Nephron (organoid): ENCODE measurements around the gene ST8SIA5.

Source experiments
- H3K27ac Mint-ChIP-seq, 3 experiments: 2 replicates each; pipeline ENCODE4 v1.8.0; 2020; ENCODE audit warnings: mixed read lengths in 3 of 3, mild to moderate bottlenecking in 2 of 3, moderate library complexity in 1 of 3
- H3K27me3 Mint-ChIP-seq: 2 replicates; pipeline ENCODE4 v1.8.0; 2021; ENCODE audit warnings: low read depth, mild to moderate bottlenecking, moderate library complexity, mixed read lengths
- H3K36me3 Mint-ChIP-seq: 2 replicates; pipeline ENCODE4 v1.8.0; 2020; ENCODE audit warnings: low read depth, mixed read lengths
- H3K4me1 Mint-ChIP-seq: 2 replicates; pipeline ENCODE4 v1.8.0; 2020; ENCODE audit warnings: mixed read lengths
- H3K4me3 Mint-ChIP-seq, 3 experiments: 2 replicates each; pipeline ENCODE4 v1.8.0; 2020; ENCODE audit warnings: mild to moderate bottlenecking in 3 of 3, mixed read lengths in 3 of 3, moderate library complexity in 2 of 3
- H3K9me3 Mint-ChIP-seq: 2 replicates; pipeline ENCODE4 v1.8.0; 2020; ENCODE audit warnings: mixed read lengths
- CTCF ChIP-seq, 3 experiments: fragments of 200-600 bp; sonication (generic); IDR thresholded peaks; one replicate each; pipeline ENCODE4 v1.5.0; 2021; ENCODE audit warnings: antibody characterized with exemption in 3 of 3; ENCODE audit not compliant: unreplicated experiment in 3 of 3

Gene ST8SIA5

DNA sequence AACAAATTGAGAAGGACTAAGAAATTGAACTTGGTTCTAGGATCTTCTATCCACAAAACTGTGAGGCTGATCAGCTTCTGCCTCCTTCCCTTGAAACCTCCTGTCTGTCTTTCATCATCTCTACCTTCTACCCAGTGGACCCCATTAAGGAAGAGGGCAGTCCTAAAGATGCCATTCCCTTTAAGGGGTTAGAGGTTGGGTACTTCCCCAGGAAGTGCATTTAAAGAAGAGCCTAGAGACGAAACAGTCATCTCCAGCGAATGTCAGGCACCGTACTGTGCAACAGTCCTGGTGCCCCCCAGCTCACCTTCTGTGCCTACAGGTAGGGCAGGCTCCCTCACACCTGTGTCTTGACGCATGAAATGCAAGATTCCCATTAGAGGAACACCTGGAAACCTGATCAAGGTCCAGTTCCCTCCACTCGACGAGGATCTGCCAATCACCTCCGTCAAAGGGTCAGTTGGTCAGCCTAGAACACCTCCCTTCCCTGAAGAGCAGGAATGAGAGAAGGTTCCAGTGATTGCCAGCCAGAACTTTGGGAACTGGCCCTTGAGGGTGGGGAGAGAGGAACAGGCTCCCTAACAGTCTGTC lies 120.7 kb downstream of the ST8SIA5 start:
- H3K27me3 Mint-ChIP-seq, result peaks cover 28% of the 10 kb centered on the region
- no peaks in the 10 kb centered on the region for H3K36me3 Mint-ChIP-seq
- no peaks in the 10 kb centered on the region for H3K4me1 Mint-ChIP-seq
- H3K9me3 Mint-ChIP-seq, result peaks cover 8% of the 10 kb centered on the region
- no peak for TF ChIP-seq CTCF (IDR thresholded peaks at IDR 0.05; ENCODE audit: unreplicated experiment in 3 of 3)
- H3K27ac Mint-ChIP-seq, result no peak overlapping the region
- no peak overlapping the region for H3K4me3 Mint-ChIP-seq

- H3K4me1 Mint-ChIP-seq, result no peaks in the 10 kb centered on the region
- H3K27ac Mint-ChIP-seq, result no peak overlapping the region
- H3K9me3 Mint-ChIP-seq, result peaks cover 8% of the 10 kb centered on the region
- no peak overlapping the region for H3K4me3 Mint-ChIP-seq
- no peak for TF ChIP-seq CTCF (IDR thresholded peaks at IDR 0.05; ENCODE audit: unreplicated experiment in 3 of 3)
- no peaks in the 10 kb centered on the region for H3K36me3 Mint-ChIP-seq
- peaks cover 51% of the 10 kb centered on the region for H3K27me3 Mint-ChIP-seq
These were observed 124.3 kb downstream of the ST8SIA5 start for GRCh38 chr18:46632401-46633071.

GRCh38 chr18:46630991-46631390 lies 125.9 kb downstream of the ST8SIA5 start:
- Mint-ChIP-seq H3K27me3 (peaks cover 49% of the 10 kb centered on the region), H3K4me3 (no peak overlapping the region), H3K4me1 (no peaks in the 10 kb centered on the region), H3K9me3 (peaks cover 8% of the 10 kb centered on the region), H3K27ac (no peak overlapping the region), H3K36me3 (no peaks in the 10 kb centered on the region)
- no peak for TF ChIP-seq CTCF (IDR thresholded peaks at IDR 0.05; ENCODE audit: unreplicated experiment in 3 of 3)

- peaks cover 55% of the 10 kb centered on the region for H3K27me3 Mint-ChIP-seq
- H3K9me3 Mint-ChIP-seq, result peaks cover 8% of the 10 kb centered on the region
- H3K36me3 Mint-ChIP-seq, result no peaks in the 10 kb centered on the region
- no peak overlapping the region for H3K27ac Mint-ChIP-seq
- no peaks in the 10 kb centered on the region for H3K4me1 Mint-ChIP-seq
- H3K4me3 Mint-ChIP-seq, result no peak overlapping the region
- TF ChIP-seq CTCF (IDR thresholded peaks at IDR 0.05; ENCODE audit: unreplicated experiment in 3 of 3), result no peak
These were observed 126.7 kb downstream of the ST8SIA5 start for GRCh38 chr18:46630160-46630559.

DNA sequence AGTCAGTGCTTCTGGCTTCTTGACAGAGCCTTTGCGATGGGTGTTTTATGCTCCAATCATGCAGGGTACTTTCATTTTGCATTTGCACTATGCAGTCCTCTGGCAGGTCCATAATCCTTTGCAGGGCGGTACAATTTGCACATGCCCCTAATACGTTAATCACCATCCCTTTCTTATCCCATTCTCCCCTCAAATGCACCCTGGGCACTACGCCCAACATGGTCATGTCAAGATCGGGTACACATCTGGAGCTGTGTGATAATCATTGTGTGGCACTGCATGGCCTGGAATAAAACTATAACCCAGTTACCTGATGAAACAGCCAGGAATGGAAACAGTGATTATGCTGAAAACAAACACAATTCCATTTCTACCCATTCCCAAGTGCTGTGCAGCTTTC lies 127.5 kb downstream of the ST8SIA5 start:
- Mint-ChIP-seq H3K36me3 (no peaks in the 10 kb centered on the region), H3K27me3 (peaks cover 61% of the 10 kb centered on the region), H3K4me1 (no peaks in the 10 kb centered on the region), H3K27ac (no peak overlapping the region), H3K4me3 (no peak overlapping the region), H3K9me3 (peaks cover 8% of the 10 kb centered on the region)
- no peak for TF ChIP-seq CTCF (IDR thresholded peaks at IDR 0.05; ENCODE audit: unreplicated experiment in 3 of 3)

GRCh38 chr18:46628206-46628605 lies 128.6 kb downstream of the ST8SIA5 start:
- Mint-ChIP-seq H3K36me3 (no peaks in the 10 kb centered on the region), H3K4me1 (no peaks in the 10 kb centered on the region), H3K4me3 (no peak overlapping the region), H3K27ac (no peak overlapping the region), H3K27me3 (peaks cover 69% of the 10 kb centered on the region), H3K9me3 (peaks cover 5% of the 10 kb centered on the region)
- TF ChIP-seq CTCF (IDR thresholded peaks at IDR 0.05; ENCODE audit: unreplicated experiment in 3 of 3), result no peak
